Sigmoid colon (tissue), 7 donors: ENCODE measurements around the gene STAG3. TPM values are rescaled to one million over a fixed set of nuclear protein-coding genes. Genes with fewer than 3 reads are reported as not detected.
"Not testable (repeated sequence)": the region's sequence is repeated elsewhere in the genome, so short reads cannot be mapped to it uniquely, and the experiment has no call there.

Experiments used
- DNase-seq: peaks from one replicate; pipeline ENCODE4 v3.0.0-alpha.2; 2019
- H3K27ac ChIP-seq, 4 donors: fragments of 200-600 bp; sonication (generic); one replicate each; pipeline ENCODE4 v1.5.1; 2016 to 2019; ENCODE audit warnings: mild to moderate bottlenecking in 1 of 4
- H3K27me3 ChIP-seq, 3 donors: fragments of 200-600 bp; sonication (generic); one replicate each; pipeline ENCODE4 v1.5.1; 2019; ENCODE audit warnings: mild to moderate bottlenecking in 1 of 3
- H3K36me3 ChIP-seq, 4 donors: fragments of 200-600 bp; sonication (generic); one replicate each; pipeline ENCODE4 v1.5.1; 2016 to 2019
- H3K4me1 ChIP-seq, 4 donors: fragments of 200-600 bp; sonication (generic); one replicate each; pipeline ENCODE4 v1.5.1; 2017 to 2019
- H3K4me3 ChIP-seq, 4 donors: fragments of 200-600 bp; sonication (generic); one replicate each; pipeline ENCODE4 v1.5.1; 2017 to 2019; ENCODE audit warnings: mild to moderate bottlenecking in 2 of 4, moderate library complexity in 1 of 4
- H3K9me3 ChIP-seq, 4 donors: fragments of 200-600 bp in 3 of 4; sonication (generic) in 3 of 4; one replicate each; pipeline versions ENCODE4 v1.5.1 to v1.6.1; 2013 to 2019
- EP300 ChIP-seq, 4 donors: sonication (generic); formaldehyde crosslinking; IDR thresholded peaks; one replicate each; pipeline ENCODE4 v1.6.1; 2017; ENCODE audit warnings: antibody characterized with exemption in 4 of 4
- POLR2A ChIP-seq, 2 donors: fragments of 450-650 bp; IDR thresholded peaks; one replicate each; pipeline ENCODE4 v1.6.1; 2016; ENCODE audit warnings: antibody characterized with exemption in 2 of 2, mild to moderate bottlenecking in 2 of 2, moderate library complexity in 2 of 2
- POLR2AphosphoS5 ChIP-seq, 4 donors: sonication (generic); formaldehyde crosslinking; IDR thresholded peaks; one replicate each; pipeline ENCODE4 v1.6.1; 2017; ENCODE audit warnings: antibody characterized with exemption in 4 of 4
- WGBS, 2 donors: extraction: QIAGEN DNeasy Blood & Tissue Kit; methylation state at CpG; one replicate each; pipeline ENCODE4 v1.1.7; 2013; 5-methylcytosine and 5-hydroxymethylcytosine counted together
- intact Hi-C: fragments of 100-400 bp; cut with DNase I; formaldehyde crosslinking; loops from one replicate; pipeline ENCODE4 v1.15.1; 2023
- polyA plus RNA-seq, 3 donors: library from polyadenylated mRNA; stranded (reverse); fragments of 200-250 nt; gene quantifications; one replicate each; pipeline ENCODE4 v1.2.3, GENCODE V29; 2013
- total RNA-seq, 4 donors: library from RNA; depleted of rRNA; stranded (reverse); fragments of >200 nt; gene quantifications; one replicate each; pipeline ENCODE4 v1.1.0, GENCODE V29; 2016
- TF ChIP-seq, protein P1 (sequence below), 4 experiments: fragments of 450-650 bp in 3 of 4; fragments of 200-600 bp in 1 of 4; IDR thresholded peaks; one replicate each; pipeline ENCODE4 v1.5.1; 2016 to 2019; ENCODE audit warnings: antibody characterized with exemption in 4 of 4, mild to moderate bottlenecking in 3 of 4, moderate library complexity in 2 of 4
- donor health status: healthy with polysubstance abuse.
- donor health status: Bipolar disorder and iron deficiency.
- donor health status: healthy.

The STAG3 gene
- total and polyA plus RNA-seq, 7 donors, result 0.14 to 32.6 (median 0.92) TPM; not detected in 2

DNA sequence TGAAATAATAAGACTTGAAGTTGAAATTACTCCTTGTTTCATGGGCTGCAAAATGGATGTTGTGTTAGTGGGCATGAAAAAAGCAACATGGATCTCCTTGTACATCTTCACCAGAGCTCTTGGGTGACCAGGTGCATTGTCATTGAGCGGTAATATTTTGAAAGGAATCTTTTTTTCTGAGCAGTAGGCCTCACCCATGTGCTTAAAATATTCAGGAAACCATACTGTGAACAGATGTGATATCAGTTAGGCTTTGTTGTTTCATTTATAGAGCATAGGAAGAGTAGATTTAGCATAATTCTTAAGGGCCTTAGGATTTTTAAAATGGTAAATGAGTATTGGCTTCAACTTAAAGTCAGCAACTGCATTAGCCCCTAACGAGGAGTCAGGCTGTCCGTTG is 15.3 kb downstream of the STAG3 start:
- H3K4me3 ChIP-seq, result no peak overlapping the region
- H3K4me1 ChIP-seq, result no peaks in the 10 kb centered on the region
- 65 to 96% methylated on average over 3 of the region's 3 CpGs for WGBS, 2 donors
- no peak for DNase-seq
- H3K27ac ChIP-seq, result no peak overlapping the region
- TF ChIP-seq, protein P1, sequence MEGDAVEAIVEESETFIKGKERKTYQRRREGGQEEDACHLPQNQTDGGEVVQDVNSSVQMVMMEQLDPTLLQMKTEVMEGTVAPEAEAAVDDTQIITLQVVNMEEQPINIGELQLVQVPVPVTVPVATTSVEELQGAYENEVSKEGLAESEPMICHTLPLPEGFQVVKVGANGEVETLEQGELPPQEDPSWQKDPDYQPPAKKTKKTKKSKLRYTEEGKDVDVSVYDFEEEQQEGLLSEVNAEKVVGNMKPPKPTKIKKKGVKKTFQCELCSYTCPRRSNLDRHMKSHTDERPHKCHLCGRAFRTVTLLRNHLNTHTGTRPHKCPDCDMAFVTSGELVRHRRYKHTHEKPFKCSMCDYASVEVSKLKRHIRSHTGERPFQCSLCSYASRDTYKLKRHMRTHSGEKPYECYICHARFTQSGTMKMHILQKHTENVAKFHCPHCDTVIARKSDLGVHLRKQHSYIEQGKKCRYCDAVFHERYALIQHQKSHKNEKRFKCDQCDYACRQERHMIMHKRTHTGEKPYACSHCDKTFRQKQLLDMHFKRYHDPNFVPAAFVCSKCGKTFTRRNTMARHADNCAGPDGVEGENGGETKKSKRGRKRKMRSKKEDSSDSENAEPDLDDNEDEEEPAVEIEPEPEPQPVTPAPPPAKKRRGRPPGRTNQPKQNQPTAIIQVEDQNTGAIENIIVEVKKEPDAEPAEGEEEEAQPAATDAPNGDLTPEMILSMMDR (IDR thresholded peaks at IDR 0.05), result no peak
- no peak for TF ChIP-seq EP300 (IDR thresholded peaks at IDR 0.05)
- no peak for TF ChIP-seq POLR2A (IDR thresholded peaks at IDR 0.05)
- TF ChIP-seq POLR2AphosphoS5 (IDR thresholded peaks at IDR 0.05), result no peak
- intact Hi-C loops, result no loop called here
- no peaks in the 10 kb centered on the region for H3K36me3 ChIP-seq
- no peaks in the 10 kb centered on the region for H3K27me3 ChIP-seq
- no peaks in the 10 kb centered on the region for H3K9me3 ChIP-seq

DNA sequence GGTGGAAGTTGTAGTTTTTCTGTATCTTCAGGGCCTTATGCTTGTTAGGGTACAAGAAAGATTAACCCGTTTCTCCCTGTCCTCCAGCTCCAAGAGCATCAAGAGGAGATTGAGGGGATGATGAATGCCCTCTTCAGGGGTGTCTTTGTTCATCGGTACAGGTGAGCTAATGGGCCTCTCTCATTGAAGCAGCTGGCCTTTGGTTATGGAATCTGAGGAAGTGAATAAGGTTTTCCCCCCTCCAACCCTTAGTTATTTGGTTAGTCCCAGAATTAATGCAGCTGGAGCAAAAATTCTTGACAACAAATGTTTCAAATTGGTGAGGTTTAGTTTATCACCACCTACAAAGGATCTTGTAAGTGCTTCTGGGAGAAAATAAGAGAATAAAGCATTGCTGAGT is 17.5 kb downstream of the STAG3 start:
- 79 to 82% methylated on average over 2 of the region's 2 CpGs for WGBS, 2 donors
- intact Hi-C loops, result no loop called here
- DNase-seq, result no peak
- Histone ChIP-seq H3K27ac (no peak overlapping the region), H3K4me3 (no peak overlapping the region), H3K36me3 (no peaks in the 10 kb centered on the region), H3K27me3 (no peaks in the 10 kb centered on the region), H3K4me1 (no peaks in the 10 kb centered on the region), H3K9me3 (no peaks in the 10 kb centered on the region)
- TF ChIP-seq POLR2AphosphoS5 (IDR thresholded peaks at IDR 0.05) (no peak), POLR2A (IDR thresholded peaks at IDR 0.05) (no peak), EP300 (IDR thresholded peaks at IDR 0.05) (no peak)
- TF ChIP-seq, protein P1 (IDR thresholded peaks at IDR 0.05), result no peak

DNA sequence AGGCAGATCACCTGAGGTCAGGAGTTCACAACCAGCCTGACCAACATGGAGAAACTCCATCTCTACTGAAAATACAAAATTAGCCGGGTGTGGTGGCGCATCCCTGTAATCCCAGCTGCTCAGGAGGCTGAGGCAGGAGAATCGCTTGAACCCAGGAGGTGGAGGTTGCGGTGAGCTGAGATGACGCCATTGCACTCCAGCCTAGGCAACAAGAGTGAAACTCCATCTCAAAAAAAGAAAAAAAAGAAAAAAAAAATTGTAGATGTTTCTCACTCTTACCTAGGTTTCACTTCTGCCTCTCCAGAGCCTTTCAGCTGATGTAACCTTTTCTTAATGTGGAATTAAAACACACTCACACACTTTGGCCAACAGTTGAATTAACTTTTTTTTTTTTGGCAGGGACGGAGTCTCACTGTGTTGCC is 18.2 kb downstream of the STAG3 start:
- H3K4me3 ChIP-seq, H3K27ac ChIP-seq, intact Hi-C loops, H3K27me3 ChIP-seq, H3K4me1 ChIP-seq, DNase-seq, H3K36me3 ChIP-seq, H3K9me3 ChIP-seq: not testable (repeated sequence)
- 87 to 94% methylated on average over 6 of the region's 6 CpGs for WGBS, 2 donors

DNA sequence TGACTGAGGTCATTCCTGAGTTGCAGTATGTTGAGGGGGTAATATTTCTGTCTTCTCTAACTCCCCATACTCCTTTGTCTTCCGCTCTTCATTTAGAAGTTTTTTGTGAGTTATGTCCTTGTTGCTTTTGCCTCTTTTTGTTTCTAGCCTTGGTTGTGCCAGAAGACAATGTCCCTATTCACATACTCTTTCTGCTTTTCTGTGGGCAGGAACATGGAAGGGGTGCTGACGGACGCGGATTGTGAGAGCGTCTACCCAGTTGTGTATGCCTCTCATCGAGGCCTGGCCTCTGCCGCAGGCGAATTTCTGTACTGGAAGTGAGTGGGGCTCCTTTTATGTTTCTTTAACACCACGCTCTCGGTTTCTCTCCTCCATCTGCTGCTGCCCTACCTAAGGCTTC is 20.5 kb downstream of the STAG3 start:
- H3K36me3 ChIP-seq, result no peaks in the 10 kb centered on the region
- no peaks in the 10 kb centered on the region for H3K9me3 ChIP-seq
- no peaks in the 10 kb centered on the region for H3K4me1 ChIP-seq
- H3K4me3 ChIP-seq, result no peak overlapping the region
- no peaks in the 10 kb centered on the region for H3K27me3 ChIP-seq
- DNase-seq, result no peak
- H3K27ac ChIP-seq, result no peak overlapping the region
- TF ChIP-seq EP300 (IDR thresholded peaks at IDR 0.05), result no peak
- no peak for TF ChIP-seq POLR2AphosphoS5 (IDR thresholded peaks at IDR 0.05)
- no peak for TF ChIP-seq POLR2A (IDR thresholded peaks at IDR 0.05)
- TF ChIP-seq, protein P1 (IDR thresholded peaks at IDR 0.05), result no peak
- intact Hi-C loops, result no loop called here
- 94 to 95% methylated on average over 10 of the region's 10 CpGs for WGBS, 2 donors

DNA sequence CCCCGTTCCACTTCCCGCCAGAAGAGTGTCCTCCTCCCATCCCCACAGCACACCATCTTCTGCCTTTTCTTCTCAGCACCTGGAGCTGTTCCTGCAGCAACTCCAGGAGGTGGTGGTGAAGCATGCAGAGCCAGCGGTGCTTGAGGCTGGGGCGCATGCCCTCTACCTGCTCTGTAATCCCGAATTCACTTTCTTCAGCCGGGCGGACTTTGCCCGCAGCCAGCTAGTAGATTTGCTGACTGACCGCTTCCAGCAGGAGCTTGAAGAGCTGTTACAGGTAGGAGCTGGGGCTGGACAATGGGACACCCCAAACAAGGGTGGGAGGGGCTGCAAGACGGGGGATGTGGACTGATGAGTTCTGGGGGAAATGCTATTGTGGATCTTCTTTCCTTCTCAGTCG is 23.0 kb downstream of the STAG3 start:
- Histone ChIP-seq H3K27ac (no peak overlapping the region), H3K36me3 (no peaks in the 10 kb centered on the region), H3K4me3 (no peak overlapping the region), H3K9me3 (no peaks in the 10 kb centered on the region), H3K27me3 (no peaks in the 10 kb centered on the region), H3K4me1 (no peaks in the 10 kb centered on the region)
- 34 to 78% methylated on average over 11 of the region's 11 CpGs for WGBS, 2 donors
- no peak for TF ChIP-seq EP300 (IDR thresholded peaks at IDR 0.05)
- TF ChIP-seq, protein P1 (IDR thresholded peaks at IDR 0.05), result no peak
- TF ChIP-seq POLR2AphosphoS5 (IDR thresholded peaks at IDR 0.05), result no peak
- no peak for TF ChIP-seq POLR2A (IDR thresholded peaks at IDR 0.05)
- no peak for DNase-seq
- intact Hi-C loops, result no loop called here
